Endothelial cell of umbilical vein (primary cell): ENCODE results near the gene CLDN9. TPM values are rescaled to one million over a fixed set of nuclear protein-coding genes. Genes with fewer than 3 reads are reported as not detected.

Source experiments
- BruUV-seq: library from RNA; stranded (reverse); fragments of 400-500 nt; replicated peaks from 2 replicates; lab custom pipeline; 2021; lab: Mats Ljungman, UMichigan
- CTCF ChIA-PET: fragments of 300-600, 350-600 bp; sonication (Branson Sonifier 250); formaldehyde crosslinking; loops from one replicate; lab custom pipeline; 2021; ENCODE audit warnings: antibody characterized with exemption, inconsistent platforms; lab: Charles Lee
- POLR2A ChIA-PET: fragments of 300-600, 350-600 bp; sonication (Branson Sonifier 250); formaldehyde crosslinking; loops from one replicate; lab custom pipeline; 2021; ENCODE audit warnings: antibody characterized with exemption, inconsistent platforms; lab: Charles Lee
- DNase-seq: peaks from one replicate; pipeline ENCODE4 v3.0.0-alpha.2; 2011; ENCODE audit warnings: low read depth, low spot score
- FAIRE-seq: peaks from 2 replicates; lab custom pipeline; 2011; peaks lifted over from hg19 to GRCh38; lab: Jason Lieb, UNC
- H2AFZ ChIP-seq: 2 replicates; pipeline ENCODE4 v1.6.0; 2012; ENCODE audit warnings: low read depth, low read length, control low read depth, inconsistent platforms
- H3K27ac ChIP-seq: 2 replicates; pipeline ENCODE4 v1.5.1; 2011; ENCODE audit warnings: low read depth, mild to moderate bottlenecking, control low read depth, low read length, moderate library complexity; ENCODE audit not compliant: insufficient read depth
- H3K27me3 ChIP-seq, 2 experiments: 2 replicates each; pipeline versions ENCODE4 v1.6.0 to v1.6.1; 2011; ENCODE audit warnings: low read length in 2 of 2, mixed read lengths in 1 of 2; ENCODE audit not compliant: control insufficient read depth in 2 of 2, insufficient read depth in 2 of 2
- H3K36me3 ChIP-seq, 2 experiments: 2 replicates in 1 of 2; 3 replicates in 1 of 2; pipeline ENCODE4 v1.5.1; 2011; ENCODE audit warnings: low read length in 2 of 2, mild to moderate bottlenecking in 1 of 2, moderate library complexity in 1 of 2; ENCODE audit not compliant: control insufficient read depth in 2 of 2, insufficient read depth in 2 of 2; ENCODE audit errors: extremely low read depth in 1 of 2
- H3K4me1 ChIP-seq: 3 replicates; pipeline ENCODE4 v1.5.1; 2011; ENCODE audit warnings: mild to moderate bottlenecking, low read length; ENCODE audit not compliant: control insufficient read depth, insufficient read depth; ENCODE audit errors: extremely low read depth
- H3K4me2 ChIP-seq: 2 replicates; pipeline ENCODE4 v1.6.1; 2011; ENCODE audit warnings: low read length, control low read depth, mixed read lengths; ENCODE audit not compliant: insufficient read depth
- H3K4me3 ChIP-seq, 3 experiments: fragments of 200-600 bp in 1 of 3; sonication (generic), shearing (Covaris generic) in 1 of 3; replicated peaks in 1 of 3; 2 replicates each; pipeline ENCODE4 v1.5.1; 2011 to 2016; ENCODE audit warnings: control low read depth in 3 of 3, low read length in 3 of 3, mild to moderate bottlenecking in 2 of 3, inconsistent platforms in 1 of 3, low read depth in 1 of 3, moderate library complexity in 1 of 3; ENCODE audit not compliant: insufficient read depth in 1 of 3
- H3K79me2 ChIP-seq: 2 replicates; pipeline ENCODE4 v1.6.0; 2012; ENCODE audit warnings: low read length, inconsistent platforms; ENCODE audit not compliant: control insufficient read depth, insufficient read depth
- H3K9ac ChIP-seq: replicated peaks from 2 replicates; pipeline ENCODE3; 2011; ENCODE audit warnings: low read length, control low read depth; ENCODE audit not compliant: insufficient read depth; ENCODE audit errors: extremely low read depth
- H3K9me1 ChIP-seq: replicated peaks from 3 replicates; pipeline ENCODE4 v1.6.0; 2011; ENCODE audit warnings: mild to moderate bottlenecking, low read length; ENCODE audit not compliant: control insufficient read depth, insufficient read depth; ENCODE audit errors: extremely low read depth
- H3K9me3 ChIP-seq: replicated peaks from 2 replicates; pipeline ENCODE4 v1.5.1; 2012; ENCODE audit warnings: low read length, inconsistent platforms; ENCODE audit not compliant: control insufficient read depth, insufficient read depth
- H4K20me1 ChIP-seq: replicated peaks from 2 replicates; pipeline ENCODE3; 2011; ENCODE audit warnings: mild to moderate bottlenecking, low read length; ENCODE audit not compliant: control insufficient read depth, insufficient read depth; ENCODE audit errors: extremely low read depth
- CTCF ChIP-seq, 2 donors: IDR thresholded peaks; 1 replicate in 1 of 2; 2 replicates in 1 of 2; pipeline ENCODE4 v1.5.1; 2011; ENCODE audit warnings: low read length in 2 of 2, mild to moderate bottlenecking in 2 of 2, moderate library complexity in 2 of 2, control low read depth in 1 of 2, inconsistent platforms in 1 of 2, low read depth in 1 of 2; ENCODE audit not compliant: insufficient read depth in 1 of 2; ENCODE audit errors: extremely low read depth in 1 of 2
- EZH2 ChIP-seq: IDR thresholded peaks from 2 replicates; pipeline ENCODE4 v1.6.1; 2012; ENCODE audit warnings: borderline replicate concordance, low read depth, mild to moderate bottlenecking, moderate library complexity, low read length, inconsistent platforms; ENCODE audit not compliant: severe bottlenecking
- dilution Hi-C: fragments of 300-500 bp; cut with MboI; formaldehyde crosslinking; loops from one replicate; pipeline ENCODE4 v1.15.0; 2019; ENCODE audit warnings: low sequenced_read_pairs; ENCODE audit not compliant: extremely low pct_ligation_motif_present
- intact Hi-C: fragments of 100-400 bp; cut with micrococcal nuclease; formaldehyde crosslinking; loops from one replicate; pipeline ENCODE4 v1.10.0; 2022
- polyA plus RNA-seq, 4 experiments: library from polyadenylated mRNA; depleted of rRNA in 3 of 4; stranded (reverse) in 3 of 4; unstranded in 1 of 4; fragments of >200 nt; gene quantifications; 2 replicates each; pipeline versions ENCODE4 v1.2.1 to v1.2.3, GENCODE V29; 2011 to 2012; ENCODE audit warnings: missing spikeins in 1 of 4
- total RNA-seq: library from RNA; stranded (reverse); gene quantifications from 2 replicates; pipeline ENCODE4 v1.2.3, GENCODE V29; 2021

The CLDN9 gene
- total and polyA plus RNA-seq, 2 donors (not counting 3 experiments of a cell fraction or from before 2014, with no cell fraction given) = 0.06 TPM; not detected in 1

DNA sequence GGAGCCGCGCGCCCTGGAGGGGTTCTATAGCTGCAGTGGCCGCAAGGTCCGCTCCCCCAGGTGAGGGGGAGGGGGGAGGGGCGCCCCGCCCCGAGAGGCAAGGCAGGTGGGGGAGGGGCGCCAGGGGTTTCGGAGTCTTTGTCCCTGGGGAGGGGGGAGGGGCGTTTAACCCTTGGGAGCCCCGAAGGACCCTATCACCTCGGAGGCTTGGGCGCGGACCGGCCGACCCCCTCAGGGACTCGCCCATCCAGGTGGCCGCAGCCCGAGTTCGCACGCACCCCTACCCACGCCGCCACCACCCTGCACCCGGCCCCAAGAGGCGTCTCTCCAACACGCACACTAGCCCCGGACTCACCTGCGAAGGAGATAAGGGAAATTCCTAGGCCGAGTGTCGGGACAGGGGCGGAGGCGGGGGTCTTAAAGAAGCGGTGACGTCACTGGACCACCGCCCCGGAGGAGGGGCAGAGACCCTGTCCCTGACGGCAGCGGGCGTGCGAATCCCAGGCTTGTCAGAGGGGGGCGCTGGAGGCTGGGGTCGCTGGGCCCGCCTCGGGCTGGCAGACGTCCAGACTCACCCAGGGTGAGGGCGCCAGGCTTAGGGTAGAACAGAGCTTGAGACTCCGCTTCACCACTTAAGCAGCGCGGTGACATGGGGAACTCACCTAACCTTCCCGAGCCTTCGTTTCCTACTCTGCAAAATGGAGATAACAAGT is 5.2 kb downstream of the CLDN9 start, which contains the start of gene CLDN6:
TSS of gene CLDN6 (minus strand) at position 390 of the 713 bp plus-strand sequence. CDS start 2,162 bp downstream, outside the sequence.
- DNase-seq = peak; percentile 38
- dilution Hi-C loops = no loop called here
- Histone ChIP-seq H3K9me1 (no peaks in the 10 kb centered on the region), H3K36me3 (no peaks in the 10 kb centered on the region), H3K9ac (no peak within 1 kb of the TSS), H4K20me1 (no peaks in the 10 kb centered on the region), H3K4me3 (no peak within 1 kb of the TSS), H2AFZ (no peak within 1 kb of the TSS), H3K4me1 (peaks cover 10% of the 10 kb centered on the region), H3K4me2 (no peak within 1 kb of the TSS), H3K79me2 (peaks cover 2% of the 10 kb centered on the region), H3K27ac (no peak within 1 kb of the TSS), H3K27me3 (peaks cover 8% of the 10 kb centered on the region in 2 experiments), H3K9me3 (no peaks in the 10 kb centered on the region)
- TF ChIP-seq EZH2 (no peak), CTCF (IDR thresholded peaks at IDR 0.05; ENCODE audit: extremely low read depth in 1 of 2, insufficient read depth in 1 of 2, low read depth in 1 of 2, low read length in 2 of 2) (peak; percentile 50 to 65)
- no peak for FAIRE-seq
- intact Hi-C loops = no loop called here
- ChIA-PET CTCF (interaction anchor here (3.1 to 6.1 kb wide), 2 partner anchors 10 to 13 kb away, joined by 30 to 52 read pairs; no protein-coding TSS in a partner anchor), POLR2A (interaction anchor here (0.6 kb wide), 1 partner anchor 1459 kb away, joined by 9 read pairs; no protein-coding TSS in a partner anchor)
- BruUV-seq = no TSS peak
